Panc1 (cell line): ENCODE results near the gene BATF3.

Experiments used
- POLR2AphosphoS5 ChIP-seq: IDR thresholded peaks from 2 replicates; pipeline ENCODE4 v1.6.1; 2012; ENCODE audit warnings: mild to moderate bottlenecking, low read depth, low read length, moderate library complexity
- TF ChIP-seq, protein P1 (sequence below): fragments of 450-650 bp; IDR thresholded peaks from 2 replicates; pipeline ENCODE4 v1.5.1; 2017; ENCODE audit warnings: mild to moderate bottlenecking

DNA sequence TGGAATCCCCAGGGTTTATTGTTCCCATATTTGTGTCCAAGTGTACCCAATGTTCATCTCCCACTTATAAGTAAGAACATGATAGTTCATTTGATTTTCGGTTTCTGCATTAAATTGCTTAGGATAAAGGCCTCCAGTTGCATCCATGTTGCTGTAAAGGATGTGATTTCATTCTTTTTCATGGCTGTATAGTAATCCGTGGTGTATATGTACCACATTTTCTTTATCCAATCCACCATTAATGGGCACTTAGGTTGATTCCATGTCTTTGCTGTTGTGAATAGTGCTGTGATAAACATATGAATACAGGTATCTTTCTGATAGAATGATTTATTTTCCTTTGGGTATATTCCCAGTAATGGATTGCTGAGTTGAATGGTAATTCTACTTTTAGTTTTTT is 20.0 kb upstream of the BATF3 start:
- TF ChIP-seq, protein P1, sequence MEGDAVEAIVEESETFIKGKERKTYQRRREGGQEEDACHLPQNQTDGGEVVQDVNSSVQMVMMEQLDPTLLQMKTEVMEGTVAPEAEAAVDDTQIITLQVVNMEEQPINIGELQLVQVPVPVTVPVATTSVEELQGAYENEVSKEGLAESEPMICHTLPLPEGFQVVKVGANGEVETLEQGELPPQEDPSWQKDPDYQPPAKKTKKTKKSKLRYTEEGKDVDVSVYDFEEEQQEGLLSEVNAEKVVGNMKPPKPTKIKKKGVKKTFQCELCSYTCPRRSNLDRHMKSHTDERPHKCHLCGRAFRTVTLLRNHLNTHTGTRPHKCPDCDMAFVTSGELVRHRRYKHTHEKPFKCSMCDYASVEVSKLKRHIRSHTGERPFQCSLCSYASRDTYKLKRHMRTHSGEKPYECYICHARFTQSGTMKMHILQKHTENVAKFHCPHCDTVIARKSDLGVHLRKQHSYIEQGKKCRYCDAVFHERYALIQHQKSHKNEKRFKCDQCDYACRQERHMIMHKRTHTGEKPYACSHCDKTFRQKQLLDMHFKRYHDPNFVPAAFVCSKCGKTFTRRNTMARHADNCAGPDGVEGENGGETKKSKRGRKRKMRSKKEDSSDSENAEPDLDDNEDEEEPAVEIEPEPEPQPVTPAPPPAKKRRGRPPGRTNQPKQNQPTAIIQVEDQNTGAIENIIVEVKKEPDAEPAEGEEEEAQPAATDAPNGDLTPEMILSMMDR = no peak
- no peak for TF ChIP-seq POLR2AphosphoS5
